KOPT-K1 (cell line): ENCODE data around the gene DDC.

Experiments
- H3K27ac ChIP-seq: fragments of 200-600 bp; sonication (generic); 2 replicates; pipeline ENCODE4 v1.5.1; 2016; ENCODE audit warnings: antibody characterized with exemption, mild to moderate bottlenecking, low read depth, low read length; ENCODE audit not compliant: poor library complexity, severe bottlenecking
- H3K36me3 ChIP-seq: fragments of 200-600 bp; sonication (generic); 2 replicates; pipeline ENCODE4 v1.5.1; 2017; ENCODE audit warnings: antibody characterized with exemption, mild to moderate bottlenecking, low read length, moderate library complexity; ENCODE audit not compliant: insufficient read depth
- H3K9me3 ChIP-seq: fragments of 200-600 bp; sonication (generic); 2 replicates; pipeline ENCODE4 v1.5.1; 2017; ENCODE audit warnings: antibody characterized with exemption, low read length, mild to moderate bottlenecking; ENCODE audit not compliant: insufficient read depth, poor library complexity, severe bottlenecking

The DDC gene

GRCh38 chr7:50564640-50565558 lies at the start of gene DDC:
TSS of gene DDC (minus strand) at chr7:50565405. CDS start at chr7:50544085, 21,320 bp downstream.
- no peak within 1 kb of the TSS for H3K27ac ChIP-seq
- H3K9me3 ChIP-seq: no peaks in the 10 kb centered on the region
- no peaks in the 10 kb centered on the region for H3K36me3 ChIP-seq

- no peaks in the 10 kb centered on the region for H3K36me3 ChIP-seq
- H3K9me3 ChIP-seq: peaks cover 15% of the 10 kb centered on the region
- no peak overlapping the region for H3K27ac ChIP-seq
Measured at GRCh38 chr7:50613473-50613872, 48.3 kb upstream of the DDC start.

- Histone ChIP-seq H3K36me3 (no peaks in the 10 kb centered on the region), H3K27ac (peak overlapping the region; percentile 0), H3K9me3 (peaks cover 22% of the 10 kb centered on the region)
Measured at GRCh38 chr7:50612704-50613103, 47.5 kb upstream of the DDC start.

GRCh38 chr7:50610521-50611277 lies 45.5 kb upstream of the DDC start:
- no peaks in the 10 kb centered on the region for H3K36me3 ChIP-seq
- peaks cover 28% of the 10 kb centered on the region for H3K9me3 ChIP-seq
- peak overlapping the region; percentile 55 for H3K27ac ChIP-seq

- Histone ChIP-seq H3K36me3 (no peaks in the 10 kb centered on the region), H3K9me3 (peaks cover 28% of the 10 kb centered on the region), H3K27ac (peak overlapping the region; percentile 49)
Measured at GRCh38 chr7:50608196-50608906, 43.1 kb upstream of the DDC start.

GRCh38 chr7:50607524-50608125 lies 42.4 kb upstream of the DDC start:
- H3K36me3 ChIP-seq: no peaks in the 10 kb centered on the region
- H3K9me3 ChIP-seq: peaks cover 28% of the 10 kb centered on the region
- peak overlapping the region; percentile 49 for H3K27ac ChIP-seq

- Histone ChIP-seq H3K27ac (no peak overlapping the region), H3K36me3 (no peaks in the 10 kb centered on the region), H3K9me3 (peaks cover 28% of the 10 kb centered on the region)
Measured at GRCh38 chr7:50605059-50605458, 39.9 kb upstream of the DDC start.

- H3K27ac ChIP-seq: no peak overlapping the region
- H3K9me3 ChIP-seq: peaks cover 11% of the 10 kb centered on the region
- H3K36me3 ChIP-seq: no peaks in the 10 kb centered on the region
Measured at GRCh38 chr7:50603287-50603686, 38.1 kb upstream of the DDC start.

GRCh38 chr7:50599385-50599784 lies 34.2 kb upstream of the DDC start:
- H3K9me3 ChIP-seq: no peaks in the 10 kb centered on the region
- H3K36me3 ChIP-seq: no peaks in the 10 kb centered on the region
- H3K27ac ChIP-seq: no peak overlapping the region

GRCh38 chr7:50598460-50599343 lies 33.5 kb upstream of the DDC start:
- Histone ChIP-seq H3K9me3 (no peaks in the 10 kb centered on the region), H3K27ac (no peak overlapping the region), H3K36me3 (no peaks in the 10 kb centered on the region)

GRCh38 chr7:50596484-50596883 lies 31.3 kb upstream of the DDC start:
- no peaks in the 10 kb centered on the region for H3K9me3 ChIP-seq
- no peak overlapping the region for H3K27ac ChIP-seq
- H3K36me3 ChIP-seq: no peaks in the 10 kb centered on the region

GRCh38 chr7:50595491-50596102 lies 30.4 kb upstream of the DDC start:
- H3K36me3 ChIP-seq: no peaks in the 10 kb centered on the region
- H3K27ac ChIP-seq: peak overlapping the region; percentile 35
- H3K9me3 ChIP-seq: no peaks in the 10 kb centered on the region

GRCh38 chr7:50594734-50595485 lies 29.7 kb upstream of the DDC start:
- Histone ChIP-seq H3K9me3 (no peaks in the 10 kb centered on the region), H3K36me3 (no peaks in the 10 kb centered on the region), H3K27ac (peak overlapping the region; percentile 35)
